NCI-H510A treated with DMSO at 0.1 percent for 48 hours (cell line): ENCODE measurements around the gene FEV.

Experiments used
- DNase-seq: peaks from one replicate; lab custom pipeline; 2025; lab: John Stamatoyannopoulos, UW

Gene FEV

GRCh38 chr2:219017201-219017931 is 32.4 kb upstream of the FEV start:
- DNase-seq = no peak

GRCh38 chr2:219016721-219017120 is 31.7 kb upstream of the FEV start:
- no peak for DNase-seq

GRCh38 chr2:219010873-219011272 is 25.9 kb upstream of the FEV start:
- DNase-seq = no peak

DNA sequence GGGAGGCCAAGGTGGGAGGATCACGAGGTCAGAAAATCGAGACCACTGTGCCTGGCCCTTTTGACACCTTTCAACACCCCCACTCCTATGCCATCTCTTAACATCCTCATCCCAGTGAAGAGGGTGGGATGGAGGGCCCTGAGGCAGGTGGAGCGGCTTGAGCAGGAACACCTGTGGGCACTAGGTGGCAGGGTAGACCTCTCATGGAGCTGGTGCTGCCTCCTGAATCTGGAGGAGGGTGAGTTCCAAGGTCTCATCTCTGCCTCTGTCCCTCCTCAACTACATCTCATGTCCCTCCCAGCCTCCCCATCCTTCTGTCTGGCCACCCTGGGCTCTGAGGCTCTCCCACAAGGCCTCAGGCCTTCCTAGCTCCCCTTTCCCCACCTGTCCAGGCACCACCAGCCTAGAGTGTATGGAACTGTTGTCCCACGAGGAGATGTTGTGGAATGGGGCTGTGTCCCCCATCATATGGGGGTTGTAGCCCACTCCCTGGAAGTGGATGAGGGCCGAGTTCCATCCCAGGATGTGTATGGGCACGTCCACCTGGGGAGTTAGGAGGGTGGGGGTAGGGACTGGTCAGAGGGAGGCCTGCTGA is 25.3 kb upstream of the FEV start:
- DNase-seq = no peak

DNA sequence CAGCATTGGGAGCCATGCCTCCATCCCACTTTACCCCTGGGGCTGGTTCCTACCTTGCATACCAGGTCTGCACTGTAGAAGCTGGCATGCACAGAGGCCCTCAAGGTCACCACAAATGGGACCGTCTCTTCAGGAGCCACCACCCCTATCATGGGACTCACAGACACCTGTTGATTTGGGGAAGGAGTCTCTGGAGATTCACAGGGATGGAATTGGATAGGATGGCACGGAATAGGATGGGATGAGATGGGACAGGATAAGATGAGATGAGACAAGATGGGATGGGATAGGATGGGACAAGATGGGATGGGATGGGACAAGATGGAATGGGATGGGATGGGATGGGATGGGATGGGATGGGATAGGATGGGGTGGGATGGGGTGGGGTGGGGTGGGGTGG is 24.3 kb upstream of the FEV start:
- DNase-seq = no peak

GRCh38 chr2:219003979-219004378 is 19.0 kb upstream of the FEV start:
- no peak for DNase-seq

GRCh38 chr2:219003267-219003634 is 18.3 kb upstream of the FEV start:
- peak; percentile 68 for DNase-seq

GRCh38 chr2:219002395-219003266 is 17.6 kb upstream of the FEV start:
- peak; percentile 93 for DNase-seq

GRCh38 chr2:219001577-219002394 is 16.8 kb upstream of the FEV start:
- peak; percentile 100 for DNase-seq

GRCh38 chr2:219001100-219001576 is 16.2 kb upstream of the FEV start:
- DNase-seq = no peak

GRCh38 chr2:219000569-219000960 is 15.6 kb upstream of the FEV start:
- DNase-seq = peak; percentile 91

GRCh38 chr2:218999881-219000568 is 15.0 kb upstream of the FEV start:
- peak; percentile 94 for DNase-seq

- DNase-seq = peak; percentile 76
Observed at GRCh38 chr2:218999021-218999880, 14.3 kb upstream of the FEV start.

GRCh38 chr2:218998414-218999002 is 13.5 kb upstream of the FEV start:
- peak; percentile 76 for DNase-seq

DNA sequence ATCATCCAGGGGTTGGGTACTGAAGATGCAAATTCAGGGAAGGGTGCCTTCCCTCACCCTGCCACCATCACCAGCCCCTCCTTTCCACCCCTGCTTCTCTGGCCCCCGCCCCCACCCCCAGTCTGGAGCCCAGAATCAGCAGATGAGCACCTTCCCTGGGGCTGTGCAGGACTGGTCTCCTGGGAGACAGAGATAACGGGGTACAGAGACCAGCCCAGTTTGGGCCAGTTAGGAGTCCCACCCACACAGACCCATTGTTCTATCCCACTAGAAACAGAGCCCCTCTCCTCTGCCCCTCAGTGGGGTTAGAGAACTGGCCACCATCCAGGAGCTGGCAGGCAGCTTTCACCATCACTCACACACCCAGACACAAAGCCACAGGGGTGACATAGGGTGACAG is 12.7 kb upstream of the FEV start:
- DNase-seq = peak; percentile 78

DNA sequence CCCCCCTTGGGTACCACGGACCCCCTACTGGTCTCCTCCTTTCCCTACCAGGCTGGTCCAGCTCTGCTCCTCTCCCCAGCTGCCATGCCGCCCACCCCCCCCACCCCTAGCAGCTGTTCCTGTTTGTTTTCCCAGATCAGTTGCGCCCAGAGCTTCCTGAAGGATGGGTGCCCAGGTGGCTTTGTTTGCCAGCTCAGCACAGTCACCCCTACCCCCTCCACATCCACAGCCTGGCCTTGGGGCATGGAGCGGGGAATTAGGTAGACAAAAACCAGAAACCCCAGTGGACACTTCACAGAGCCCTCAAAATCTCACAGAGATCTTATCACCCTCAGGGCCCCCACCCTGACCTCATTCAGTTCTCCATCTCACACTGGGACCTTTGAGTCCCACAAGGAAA is 12.0 kb upstream of the FEV start:
- peak; percentile 84 for DNase-seq

- DNase-seq = peak; percentile 89
Observed at GRCh38 chr2:218995972-218996711, 11.2 kb upstream of the FEV start.

GRCh38 chr2:218995561-218995960 is 10.6 kb upstream of the FEV start:
- DNase-seq = no peak
